ENCODE measurements around the gene HOXA9.

GRCh38 chr7:27177795-27178320 lies 12.5 kb upstream of the HOXA9 start:
- no peak for TF ChIP-seq CTCF (IDR thresholded peaks at IDR 0.05 in 2 of 3, conservative IDR thresholded peaks at IDR 0.05 in 1 of 3; ENCODE audit: borderline replicate concordance in 1 of 3, insufficient read depth in 1 of 3, low read depth in 2 of 3, low read length in 2 of 3)
- no peak for TF ChIP-seq POLR2A (IDR thresholded peaks at IDR 0.05; ENCODE audit: borderline replicate concordance, extremely low read depth, insufficient read depth, insufficient read length)
